ENCODE measurements around the gene AP3B2.

GRCh38 chr15:82750831-82751180 is 41.1 kb upstream of the AP3B2 start:
- TF ChIP-seq POLR2A (IDR thresholded peaks at IDR 0.05; ENCODE audit: extremely low read depth, insufficient read length): no peak
- no peak for TF ChIP-seq CTCF (IDR thresholded peaks at IDR 0.05; ENCODE audit: low read depth, low read length)
- no peak for TF ChIP-seq MYC (IDR thresholded peaks at IDR 0.05; ENCODE audit: low read depth, low read length)
